Liver (tissue), 2 donors: Measurements from ENCODE around the gene LRRK1.

Source experiments
- CTCF ChIP-seq: fragments of 150-350 bp; IDR thresholded peaks from 2 replicates; pipeline ENCODE4 v1.5.1; 2017; ENCODE audit warnings: improper control_type of control experiment, low read depth, low read length; ENCODE audit not compliant: missing input control
- YY1 ChIP-seq: IDR thresholded peaks from 2 replicates; pipeline ENCODE4 v1.6.1; 2016; ENCODE audit warnings: antibody characterized with exemption, mild to moderate bottlenecking
- donor health status: healthy.

GRCh38 chr15:101006931-101007691, 88.0 kb downstream of the LRRK1 start:
- TF ChIP-seq CTCF: peak; percentile 92
- no peak for TF ChIP-seq YY1
